Spinal cord (tissue), 10 donors: ENCODE measurements around the gene SUSD1. TPM values are rescaled to one million over a fixed set of nuclear protein-coding genes. Genes with fewer than 3 reads are reported as not detected.
A peak's percentile ranks its signal among the peaks of the same experiment; 100 is the strongest.

Source experiments
- DNase-seq, 6 donors: peaks; one replicate each; pipeline versions ENCODE4 v3.0.0 to v3.0.0-alpha.2; 2013 to 2015; ENCODE audit warnings: low spot score in 6 of 6, low read depth in 4 of 6
- H3K27ac ChIP-seq: one replicate; pipeline ENCODE4 v1.5.1; 2013; ENCODE audit warnings: low read depth, low read length, control low read depth
- H3K27me3 ChIP-seq: one replicate; pipeline ENCODE4 v1.6.1; 2013; ENCODE audit warnings: low read length; ENCODE audit not compliant: control insufficient read depth, insufficient read depth
- H3K36me3 ChIP-seq: one replicate; pipeline ENCODE4 v1.6.1; 2013; ENCODE audit warnings: low read length; ENCODE audit not compliant: control insufficient read depth, insufficient read depth
- H3K4me1 ChIP-seq: one replicate; pipeline ENCODE4 v1.6.1; 2013; ENCODE audit warnings: low read length; ENCODE audit not compliant: control insufficient read depth, insufficient read depth
- H3K4me3 ChIP-seq: one replicate; pipeline ENCODE4 v1.5.1; 2013; ENCODE audit warnings: low read depth, low read length, control low read depth
- H3K9me3 ChIP-seq: one replicate; pipeline ENCODE4 v1.6.1; 2013; ENCODE audit warnings: low read length; ENCODE audit not compliant: control insufficient read depth, insufficient read depth
- WGBS: methylation state at CpG from one replicate; pipeline ENCODE4 v1.1.5; 2013; ENCODE audit warnings: missing lambda C conversion rate; ENCODE audit not compliant: insufficient coverage; 5-methylcytosine and 5-hydroxymethylcytosine counted together
- polyA plus RNA-seq, 2 donors: library from polyadenylated mRNA; unstranded; fragments of 120-200 nt; gene quantifications; one replicate each; pipeline ENCODE4 v1.2.1, GENCODE V29; 2013; ENCODE audit not compliant: insufficient read length in 2 of 2
- total RNA-seq, 2 donors: library from RNA; depleted of rRNA in 1 of 2; stranded (reverse); fragments of 120-200 nt in 1 of 2; fragments of >200 nt in 1 of 2; gene quantifications; one replicate each; pipeline versions ENCODE4 v1.2.3 to v1.2.4, GENCODE V29; 2013 to 2014
- donor health status: healthy.

SUSD1 gene
- total and polyA plus RNA-seq, 4 donors = 12.9 to 39.0 (median 15.3) TPM

DNA sequence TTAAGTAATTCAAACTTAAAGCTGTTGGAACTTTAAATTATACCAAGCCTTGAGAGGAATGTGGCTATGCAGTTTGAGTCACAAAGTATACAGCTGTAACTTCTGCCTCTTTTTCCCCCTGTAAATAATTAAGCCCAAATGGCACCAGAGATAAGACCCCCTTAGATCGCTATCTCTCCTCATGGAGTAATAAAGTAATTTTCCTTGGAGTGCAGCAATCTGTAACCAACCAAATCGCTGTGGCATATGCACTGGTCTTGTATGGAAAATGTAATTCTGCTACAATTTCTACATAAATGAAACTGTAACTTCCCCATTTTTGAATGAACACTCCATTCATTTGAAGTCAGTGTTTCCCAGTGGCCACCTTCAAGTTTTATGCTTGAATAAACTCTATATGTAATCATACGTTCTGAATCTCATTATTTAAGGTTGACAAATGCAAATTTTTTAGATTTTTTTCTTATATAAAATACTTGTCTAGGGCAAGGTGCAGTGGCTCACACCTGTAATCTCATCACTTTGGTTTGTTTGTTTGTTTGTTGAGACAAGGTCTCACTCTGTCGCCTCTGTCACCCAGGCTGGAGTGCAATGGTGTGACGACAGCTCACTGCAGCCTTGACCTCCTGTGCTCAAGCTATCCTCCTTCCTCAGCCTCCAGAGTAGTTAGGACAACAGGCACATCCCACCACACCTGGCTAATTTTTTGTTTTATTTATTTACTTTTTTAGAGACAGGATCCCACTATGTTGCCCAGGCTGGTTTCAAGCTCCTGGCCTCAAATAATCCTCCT, 12.3 kb downstream of the SUSD1 start:
- no peaks in the 10 kb centered on the region for H3K9me3 ChIP-seq
- H3K27me3 ChIP-seq = no peaks in the 10 kb centered on the region
- no peak overlapping the region for H3K4me3 ChIP-seq
- H3K4me1 ChIP-seq = peaks cover 14% of the 10 kb centered on the region
- DNase-seq = no peak
- WGBS = no CpG with 5 or more reads among the region's 5 CpGs
- H3K36me3 ChIP-seq = no peaks in the 10 kb centered on the region
- no peak overlapping the region for H3K27ac ChIP-seq

DNA sequence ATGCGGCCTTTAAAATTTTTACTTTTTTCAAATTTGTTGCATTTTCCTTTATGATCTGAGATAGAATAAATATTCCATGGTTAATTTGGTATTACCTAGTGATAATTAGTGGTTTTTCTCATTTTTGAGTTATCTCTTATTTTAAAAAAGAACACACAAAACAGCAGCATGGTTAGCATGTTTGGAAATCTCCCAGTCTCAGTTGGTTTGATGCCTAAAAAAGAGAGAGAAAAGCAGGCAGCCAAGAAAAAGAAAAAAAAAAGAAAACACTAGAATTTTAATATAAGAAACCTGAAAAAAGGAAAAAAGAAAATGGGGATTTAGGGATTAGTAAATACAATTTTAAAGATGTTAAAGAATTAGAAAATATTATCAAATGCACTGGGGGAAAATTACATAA, 15.3 kb downstream of the SUSD1 start:
- Histone ChIP-seq H3K9me3 (no peaks in the 10 kb centered on the region), H3K4me1 (peaks cover 5% of the 10 kb centered on the region), H3K27me3 (no peaks in the 10 kb centered on the region), H3K4me3 (no peak overlapping the region), H3K27ac (no peak overlapping the region), H3K36me3 (peaks cover 3% of the 10 kb centered on the region)
- peak in 1 of 6 donors; percentile 84 for DNase-seq
- no CpG with 5 or more reads among the region's 1 CpG for WGBS

DNA sequence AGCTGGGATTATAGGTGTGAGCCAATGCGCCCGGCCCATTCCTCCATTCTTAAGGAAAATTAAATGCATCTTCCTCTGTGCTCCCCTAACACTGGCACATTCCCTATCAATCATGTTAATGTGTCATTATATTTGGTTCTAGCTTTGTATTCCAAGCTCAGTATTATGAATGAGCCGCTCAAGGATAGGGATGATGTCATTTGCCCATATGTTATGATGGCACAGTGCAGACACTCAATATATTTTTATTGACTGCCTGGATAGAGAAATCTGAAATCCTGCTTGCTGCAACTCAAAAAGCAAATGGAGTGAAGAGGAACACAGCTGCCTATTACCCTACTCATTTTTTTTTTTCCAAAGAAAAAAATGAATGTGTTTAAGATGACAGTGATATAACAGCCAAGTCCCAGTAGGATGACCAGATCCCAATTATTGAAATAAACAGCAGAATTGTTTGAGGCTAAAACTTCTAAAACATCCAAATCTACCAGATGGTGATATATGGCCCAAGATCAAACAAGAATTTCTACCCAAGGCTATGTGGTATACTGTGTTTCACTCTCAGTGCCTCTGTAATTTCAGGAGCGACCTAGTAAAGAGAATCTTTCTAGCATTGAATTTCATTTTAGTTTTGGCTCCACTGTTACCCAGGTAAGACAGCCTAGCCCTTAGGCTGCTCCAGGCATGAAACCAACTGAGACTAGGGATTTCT, 16.3 kb downstream of the SUSD1 start:
- Histone ChIP-seq H3K9me3 (no peaks in the 10 kb centered on the region), H3K27ac (no peak overlapping the region), H3K4me1 (peaks cover 5% of the 10 kb centered on the region), H3K36me3 (peaks cover 6% of the 10 kb centered on the region), H3K4me3 (no peak overlapping the region), H3K27me3 (no peaks in the 10 kb centered on the region)
- peak in 2 of 6 donors; percentile 47 to 88 for DNase-seq
- no CpG with 5 or more reads among the region's 4 CpGs for WGBS

DNA sequence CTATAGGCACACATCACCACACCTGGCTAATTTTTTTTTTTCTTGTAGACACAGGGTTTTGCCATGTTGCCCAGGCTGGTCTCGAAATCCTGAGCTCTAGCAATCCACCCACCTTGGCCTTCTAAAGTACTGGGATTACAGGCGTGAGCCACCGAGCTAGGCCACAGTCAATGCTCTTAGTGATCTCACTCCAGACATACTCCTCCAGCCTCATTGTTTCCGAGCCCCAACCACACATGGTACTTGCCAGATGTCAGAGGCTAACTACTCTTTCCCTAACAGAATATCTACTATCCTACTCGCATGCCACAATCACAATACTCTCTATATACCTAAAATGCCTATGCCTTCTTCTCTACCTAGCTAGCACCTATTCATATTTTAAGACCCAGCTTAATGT, 17.1 kb downstream of the SUSD1 start:
- WGBS = 92% methylated on average over 5 of the region's 5 CpGs
- H3K27me3 ChIP-seq = no peaks in the 10 kb centered on the region
- peaks cover 5% of the 10 kb centered on the region for H3K4me1 ChIP-seq
- no peak for DNase-seq
- H3K36me3 ChIP-seq = peaks cover 7% of the 10 kb centered on the region
- H3K4me3 ChIP-seq = no peak overlapping the region
- H3K27ac ChIP-seq = no peak overlapping the region
- H3K9me3 ChIP-seq = no peaks in the 10 kb centered on the region

DNA sequence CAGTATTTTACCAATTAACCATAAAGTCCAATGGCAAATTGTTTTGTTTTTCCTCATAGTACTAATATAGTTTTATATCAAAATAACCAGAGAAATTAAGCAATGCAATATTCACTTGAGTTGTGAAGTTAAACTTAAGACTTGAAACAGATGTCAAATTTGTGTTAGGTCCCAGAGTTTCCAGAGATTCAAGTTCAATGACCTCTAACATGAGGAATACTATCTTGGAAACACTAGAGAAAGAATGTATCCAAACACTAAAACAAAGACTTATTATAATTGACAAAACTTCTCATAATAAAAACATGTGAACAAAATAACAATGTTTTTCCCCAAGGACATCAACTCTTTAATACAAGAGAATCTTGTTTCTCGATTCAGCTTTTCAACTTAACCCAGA, 18.0 kb downstream of the SUSD1 start:
- no peak overlapping the region for H3K4me3 ChIP-seq
- 86% methylated on average over 1 of the region's 1 CpG for WGBS

DNA sequence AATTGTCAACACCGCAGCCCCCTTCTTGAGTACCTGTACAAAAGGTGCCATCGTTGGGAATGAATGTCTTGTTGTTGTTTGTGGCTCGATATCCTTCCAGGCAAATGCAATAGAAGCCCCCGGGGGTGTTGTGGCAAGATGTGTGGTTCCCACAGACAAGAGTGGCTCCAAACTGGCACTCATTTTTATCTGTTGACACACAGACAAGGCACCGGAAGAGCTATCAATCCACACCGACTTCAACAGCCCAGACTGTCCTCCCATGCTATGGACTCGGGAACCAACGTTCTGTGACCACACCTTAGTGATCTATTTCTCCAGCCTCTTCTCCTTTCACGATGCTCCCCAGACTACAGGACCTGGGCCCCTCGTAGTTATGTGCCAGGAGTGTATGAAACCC, 25.9 kb downstream of the SUSD1 start:
- H3K4me1 ChIP-seq = no peaks in the 10 kb centered on the region
- no peak overlapping the region for H3K4me3 ChIP-seq
- WGBS = 86% methylated on average over 8 of the region's 10 CpGs
- no peaks in the 10 kb centered on the region for H3K27me3 ChIP-seq
- H3K9me3 ChIP-seq = no peaks in the 10 kb centered on the region
- DNase-seq = no peak
- no peak overlapping the region for H3K27ac ChIP-seq
- H3K36me3 ChIP-seq = peaks cover 12% of the 10 kb centered on the region

More for the DNA sequence above, 18.0 kb downstream of the SUSD1 start:
- Histone ChIP-seq H3K27me3 (no peaks in the 10 kb centered on the region), H3K9me3 (no peaks in the 10 kb centered on the region), H3K4me1 (peaks cover 5% of the 10 kb centered on the region), H3K36me3 (peaks cover 8% of the 10 kb centered on the region), H3K27ac (no peak overlapping the region)
- DNase-seq = no peak

DNA sequence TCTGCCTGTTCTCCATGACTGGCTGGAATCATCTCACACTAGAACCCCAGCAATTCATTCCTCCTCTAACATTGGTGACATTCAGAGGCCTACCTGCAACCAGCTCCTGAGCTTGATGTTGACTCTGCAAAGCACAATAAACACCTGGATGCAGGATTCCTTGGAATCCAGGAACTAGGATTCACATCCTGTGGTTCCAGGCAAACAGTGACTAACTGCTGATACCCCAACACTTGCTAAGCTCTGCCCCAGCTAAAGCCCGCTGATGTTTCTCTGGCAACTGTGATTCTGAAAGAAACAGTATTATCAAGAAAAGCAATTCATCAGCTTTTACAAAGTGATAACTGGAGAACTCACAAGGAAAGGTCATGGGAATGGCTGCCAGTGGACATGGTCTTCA, 29.2 kb downstream of the SUSD1 start:
- no peak overlapping the region for H3K4me3 ChIP-seq
- no peaks in the 10 kb centered on the region for H3K9me3 ChIP-seq
- DNase-seq = no peak
- H3K4me1 ChIP-seq = no peaks in the 10 kb centered on the region
- WGBS = 100% methylated on average over 1 of the region's 1 CpG
- H3K36me3 ChIP-seq = peaks cover 11% of the 10 kb centered on the region
- H3K27ac ChIP-seq = no peak overlapping the region
- no peaks in the 10 kb centered on the region for H3K27me3 ChIP-seq

DNA sequence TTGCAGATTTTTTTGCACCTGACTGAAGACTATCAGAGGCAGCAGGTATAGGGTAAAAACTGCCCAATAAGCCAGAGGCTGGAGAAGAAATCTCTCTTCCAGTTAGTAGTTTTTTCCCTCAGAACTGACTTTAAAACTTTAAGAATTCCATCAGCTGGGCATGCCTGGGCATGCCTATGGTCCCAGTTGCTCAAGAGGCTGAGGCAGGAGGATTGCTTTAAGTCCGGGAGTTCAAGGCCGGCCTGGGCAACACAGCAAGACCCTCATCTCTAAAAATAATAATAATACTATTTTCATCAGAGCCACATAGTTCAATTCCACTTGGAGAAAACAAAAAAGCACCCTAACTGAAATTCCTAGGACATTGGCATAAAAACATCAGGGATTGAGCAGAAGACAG, 30.3 kb downstream of the SUSD1 start:
- DNase-seq = no peak
- no CpG with 5 or more reads among the region's 2 CpGs for WGBS
- Histone ChIP-seq H3K9me3 (no peaks in the 10 kb centered on the region), H3K4me1 (no peaks in the 10 kb centered on the region), H3K36me3 (peaks cover 14% of the 10 kb centered on the region), H3K4me3 (no peak overlapping the region), H3K27ac (no peak overlapping the region), H3K27me3 (no peaks in the 10 kb centered on the region)

DNA sequence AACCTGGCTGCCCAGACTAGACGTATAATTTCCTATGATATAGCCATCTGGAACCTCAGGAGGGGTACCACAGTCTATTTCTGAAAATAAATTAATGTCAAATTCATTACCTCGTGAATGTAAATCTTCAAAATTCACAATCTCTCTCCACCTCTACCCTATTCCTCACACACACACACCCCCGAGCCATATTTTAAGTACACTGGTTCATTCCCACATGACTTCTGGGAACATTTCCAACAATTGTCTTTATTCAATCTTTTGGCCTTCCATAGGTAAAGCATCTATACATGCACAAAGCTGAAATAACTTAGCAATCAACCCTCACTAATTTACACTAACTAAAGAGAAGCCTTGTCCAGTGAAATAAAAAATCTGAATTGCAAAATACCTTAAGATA, 32.7 kb downstream of the SUSD1 start:
- Histone ChIP-seq H3K27ac (no peak overlapping the region), H3K9me3 (no peaks in the 10 kb centered on the region), H3K4me3 (no peak overlapping the region), H3K4me1 (no peaks in the 10 kb centered on the region), H3K27me3 (no peaks in the 10 kb centered on the region), H3K36me3 (peaks cover 11% of the 10 kb centered on the region)
- no peak for DNase-seq
- WGBS = 78% methylated on average over 2 of the region's 3 CpGs

DNA sequence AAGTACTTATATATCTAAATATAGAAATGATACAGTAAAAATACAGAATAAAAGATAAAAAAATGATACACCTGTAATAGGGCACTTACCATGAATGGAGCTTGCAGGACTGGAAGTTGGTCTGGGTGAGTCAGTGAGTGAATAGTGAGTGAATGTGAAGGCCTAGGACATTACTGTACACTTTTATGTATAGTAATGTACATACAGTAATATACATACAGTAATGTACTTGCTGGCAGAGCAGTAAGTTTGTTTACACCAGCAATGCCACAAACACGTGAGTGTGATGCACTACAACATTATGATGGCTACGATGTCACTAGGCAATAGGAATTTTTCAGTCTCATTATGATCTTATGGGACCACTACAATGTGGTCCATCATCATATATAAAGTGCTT, 34.2 kb downstream of the SUSD1 start:
- no peaks in the 10 kb centered on the region for H3K27me3 ChIP-seq
- H3K27ac ChIP-seq = no peak overlapping the region
- H3K36me3 ChIP-seq = peaks cover 8% of the 10 kb centered on the region
- no peaks in the 10 kb centered on the region for H3K9me3 ChIP-seq
- no peak overlapping the region for H3K4me3 ChIP-seq
- no CpG with 5 or more reads among the region's 2 CpGs for WGBS
- no peaks in the 10 kb centered on the region for H3K4me1 ChIP-seq
- DNase-seq = no peak
